Memory B cell (primary cell): ENCODE measurements around the gene CES3.

ENCODE experiments used
- ATAC-seq: fragments of 150-1000 bp; cut with Tn5 transposase; 2 replicates; pipeline ENCODE4 v1.10.0; 2021; ENCODE audit warnings: low read depth, mild to moderate bottlenecking, moderate library complexity
- DNase-seq, 2 donors: peaks; one replicate each; pipeline ENCODE4 v3.0.0; 2022; ENCODE audit warnings: low spot score in 2 of 2
- H3K27ac Mint-ChIP-seq: one replicate; pipeline ENCODE4 v1.8.0; 2022; ENCODE audit warnings: mild to moderate bottlenecking, moderate library complexity, mixed read lengths
- H3K27me3 Mint-ChIP-seq: one replicate; pipeline ENCODE4 v1.8.0; 2022; ENCODE audit warnings: mixed read lengths
- H3K36me3 Mint-ChIP-seq: one replicate; pipeline ENCODE4 v1.8.0; 2022; ENCODE audit warnings: mild to moderate bottlenecking, mixed read lengths
- H3K4me1 Mint-ChIP-seq: one replicate; pipeline ENCODE4 v1.8.0; 2022; ENCODE audit warnings: mixed read lengths
- H3K4me3 Mint-ChIP-seq: one replicate; pipeline ENCODE4 v1.8.0; 2022; ENCODE audit warnings: mild to moderate bottlenecking, moderate library complexity, mixed read lengths
- H3K9me3 Mint-ChIP-seq: one replicate; pipeline ENCODE4 v1.8.0; 2022; ENCODE audit warnings: mixed read lengths

The CES3 gene

DNA sequence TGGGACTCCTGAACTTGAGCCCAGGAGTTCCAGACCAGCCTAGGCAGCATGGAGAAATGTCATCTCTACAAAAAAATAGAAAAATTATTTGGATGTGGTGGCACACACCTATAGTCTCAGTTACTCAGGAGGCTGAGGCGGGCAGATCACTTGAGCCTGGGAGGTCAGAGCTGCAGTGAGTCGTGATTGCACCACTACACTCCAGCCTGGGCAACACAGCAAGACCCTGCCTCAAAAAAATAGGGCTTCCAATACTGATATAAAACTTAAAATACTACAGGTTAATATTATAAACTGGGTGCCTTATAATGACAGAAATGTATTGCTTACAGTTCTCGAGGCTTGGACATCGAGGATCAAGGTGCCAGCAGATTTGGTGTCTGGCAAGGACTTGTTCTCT lies 15.1 kb upstream of the CES3 start:
- Mint-ChIP-seq H3K9me3 (no peaks in the 10 kb centered on the region), H3K27ac (no peak overlapping the region), H3K27me3 (peaks cover 16% of the 10 kb centered on the region), H3K36me3 (peaks cover 9% of the 10 kb centered on the region), H3K4me3 (no peak overlapping the region), H3K4me1 (peaks cover 7% of the 10 kb centered on the region)
- ATAC-seq (no peak), DNase-seq (no peak)

DNA sequence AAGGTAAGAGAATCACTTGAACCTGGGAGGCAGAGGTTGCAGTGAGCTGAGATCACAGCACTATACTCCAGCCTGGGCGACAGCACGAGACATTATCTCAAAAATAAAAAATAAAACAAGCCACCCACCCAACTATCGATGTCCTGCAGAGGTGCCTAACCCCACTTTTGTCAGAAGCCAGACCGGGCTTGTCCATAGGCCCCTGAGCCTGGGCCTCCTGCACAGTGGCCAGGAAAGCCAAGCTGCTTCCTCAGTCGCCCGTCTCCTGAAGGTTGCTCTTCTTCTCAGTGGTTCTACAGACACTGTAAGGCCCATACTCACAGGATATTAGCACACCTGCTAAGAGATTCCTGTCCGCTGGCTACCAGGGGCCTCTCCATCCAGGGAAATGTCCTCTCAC lies 14.5 kb upstream of the CES3 start:
- DNase-seq (no peak), ATAC-seq (no peak)
- H3K36me3 Mint-ChIP-seq, result peaks cover 9% of the 10 kb centered on the region
- no peak overlapping the region for H3K27ac Mint-ChIP-seq
- no peak overlapping the region for H3K4me3 Mint-ChIP-seq
- peaks cover 7% of the 10 kb centered on the region for H3K4me1 Mint-ChIP-seq
- H3K27me3 Mint-ChIP-seq, result peaks cover 19% of the 10 kb centered on the region
- H3K9me3 Mint-ChIP-seq, result peaks cover 3% of the 10 kb centered on the region

- H3K9me3 Mint-ChIP-seq, result peaks cover 3% of the 10 kb centered on the region
- H3K36me3 Mint-ChIP-seq, result peaks cover 8% of the 10 kb centered on the region
- H3K27ac Mint-ChIP-seq, result no peak overlapping the region
- H3K4me1 Mint-ChIP-seq, result peaks cover 7% of the 10 kb centered on the region
- no peak for ATAC-seq
- peaks cover 22% of the 10 kb centered on the region for H3K27me3 Mint-ChIP-seq
- H3K4me3 Mint-ChIP-seq, result no peak overlapping the region
- DNase-seq, result no peak
Observed at GRCh38 chr16:66946974-66947301, 14.1 kb upstream of the CES3 start.

DNA sequence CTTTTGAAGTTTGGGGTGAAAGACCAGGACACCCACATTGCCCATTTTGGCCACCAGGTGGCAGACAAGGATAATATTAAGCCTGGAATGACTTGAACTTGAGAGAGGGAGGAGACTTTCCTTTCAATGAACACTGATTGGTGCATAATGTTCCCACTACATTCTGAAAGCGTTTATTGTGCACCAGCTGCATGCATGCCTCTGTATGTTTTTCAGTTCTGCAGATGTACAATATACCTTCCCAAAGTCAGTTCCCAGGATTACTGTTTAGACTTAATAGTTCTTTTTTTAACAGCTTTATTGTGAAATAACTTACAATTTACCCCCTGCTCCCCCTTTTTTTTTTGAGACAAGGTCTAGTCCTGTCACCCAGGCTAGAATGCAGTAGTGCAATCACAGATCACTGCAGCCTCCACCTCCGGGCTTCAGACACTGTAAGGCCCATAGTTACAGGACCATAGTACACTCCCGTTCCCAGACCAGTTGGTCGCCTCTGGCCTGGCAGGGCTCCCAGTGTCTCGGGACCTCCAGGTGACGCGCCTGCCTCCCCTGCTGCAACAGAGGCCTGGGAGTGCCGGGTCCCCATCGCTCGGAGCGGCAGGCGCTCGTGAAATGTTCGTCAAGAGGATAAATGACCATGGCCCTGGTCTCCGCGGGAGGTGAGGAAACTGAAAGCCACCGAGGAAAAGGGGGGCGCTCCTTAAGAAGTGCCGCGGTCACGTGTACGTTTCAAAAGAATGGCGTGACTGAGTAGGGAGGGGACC lies 13.6 kb upstream of the CES3 start:
- no peak overlapping the region for H3K27ac Mint-ChIP-seq
- peaks cover 3% of the 10 kb centered on the region for H3K9me3 Mint-ChIP-seq
- peak; percentile 77 to 86 for DNase-seq
- H3K4me3 Mint-ChIP-seq, result peak overlapping the region; percentile 88
- peaks cover 22% of the 10 kb centered on the region for H3K27me3 Mint-ChIP-seq
- ATAC-seq, result peak; percentile 89
- H3K36me3 Mint-ChIP-seq, result peaks cover 3% of the 10 kb centered on the region
- peaks cover 7% of the 10 kb centered on the region for H3K4me1 Mint-ChIP-seq

GRCh38 chr16:66948134-66948836 lies 12.8 kb upstream of the CES3 start:
- ATAC-seq, result no peak
- Mint-ChIP-seq H3K27ac (no peak overlapping the region), H3K27me3 (peaks cover 26% of the 10 kb centered on the region), H3K4me3 (peak overlapping the region; percentile 88), H3K36me3 (no peaks in the 10 kb centered on the region), H3K4me1 (peaks cover 7% of the 10 kb centered on the region), H3K9me3 (peaks cover 3% of the 10 kb centered on the region)
- DNase-seq, result no peak

GRCh38 chr16:66948837-66949225 lies 12.2 kb upstream of the CES3 start:
- Mint-ChIP-seq H3K36me3 (no peaks in the 10 kb centered on the region), H3K4me3 (no peak overlapping the region), H3K4me1 (peaks cover 7% of the 10 kb centered on the region), H3K27ac (no peak overlapping the region), H3K9me3 (peaks cover 3% of the 10 kb centered on the region), H3K27me3 (peaks cover 27% of the 10 kb centered on the region)
- no peak for ATAC-seq
- no peak for DNase-seq

- no peaks in the 10 kb centered on the region for H3K36me3 Mint-ChIP-seq
- H3K4me1 Mint-ChIP-seq, result peaks cover 7% of the 10 kb centered on the region
- H3K27me3 Mint-ChIP-seq, result peaks cover 29% of the 10 kb centered on the region
- peaks cover 3% of the 10 kb centered on the region for H3K9me3 Mint-ChIP-seq
- no peak for DNase-seq
- no peak for ATAC-seq
- H3K4me3 Mint-ChIP-seq, result no peak overlapping the region
- H3K27ac Mint-ChIP-seq, result no peak overlapping the region
Observed at GRCh38 chr16:66949472-66949871, 11.6 kb upstream of the CES3 start.

GRCh38 chr16:66950437-66950836 lies 10.6 kb upstream of the CES3 start:
- no peak overlapping the region for H3K27ac Mint-ChIP-seq
- H3K36me3 Mint-ChIP-seq, result no peaks in the 10 kb centered on the region
- H3K9me3 Mint-ChIP-seq, result peaks cover 3% of the 10 kb centered on the region
- peaks cover 7% of the 10 kb centered on the region for H3K4me1 Mint-ChIP-seq
- DNase-seq, result no peak
- ATAC-seq, result no peak
- no peak overlapping the region for H3K4me3 Mint-ChIP-seq
- peaks cover 29% of the 10 kb centered on the region for H3K27me3 Mint-ChIP-seq

GRCh38 chr16:66950971-66951790 lies 9.9 kb upstream of the CES3 start:
- H3K9me3 Mint-ChIP-seq, result peaks cover 3% of the 10 kb centered on the region
- H3K4me1 Mint-ChIP-seq, result peaks cover 7% of the 10 kb centered on the region
- H3K27ac Mint-ChIP-seq, result no peak overlapping the region
- DNase-seq (no peak), ATAC-seq (no peak)
- H3K27me3 Mint-ChIP-seq, result peaks cover 29% of the 10 kb centered on the region
- no peaks in the 10 kb centered on the region for H3K36me3 Mint-ChIP-seq
- no peak overlapping the region for H3K4me3 Mint-ChIP-seq

GRCh38 chr16:66952430-66953110 lies 8.5 kb upstream of the CES3 start:
- H3K27me3 Mint-ChIP-seq, result peaks cover 29% of the 10 kb centered on the region
- no peak overlapping the region for H3K4me3 Mint-ChIP-seq
- ATAC-seq, result no peak
- no peak overlapping the region for H3K27ac Mint-ChIP-seq
- no peak for DNase-seq
- peaks cover 3% of the 10 kb centered on the region for H3K9me3 Mint-ChIP-seq
- H3K4me1 Mint-ChIP-seq, result peaks cover 7% of the 10 kb centered on the region
- H3K36me3 Mint-ChIP-seq, result no peaks in the 10 kb centered on the region

- no peaks in the 10 kb centered on the region for H3K36me3 Mint-ChIP-seq
- DNase-seq, result no peak
- H3K27ac Mint-ChIP-seq, result no peak overlapping the region
- H3K27me3 Mint-ChIP-seq, result peaks cover 26% of the 10 kb centered on the region
- no peak overlapping the region for H3K4me3 Mint-ChIP-seq
- no peak for ATAC-seq
- peaks cover 1% of the 10 kb centered on the region for H3K4me1 Mint-ChIP-seq
- peaks cover 3% of the 10 kb centered on the region for H3K9me3 Mint-ChIP-seq
Observed at GRCh38 chr16:66953462-66954096, 7.5 kb upstream of the CES3 start.

- no peaks in the 10 kb centered on the region for H3K36me3 Mint-ChIP-seq
- H3K9me3 Mint-ChIP-seq, result peaks cover 3% of the 10 kb centered on the region
- DNase-seq (peak; percentile 60 to 67), ATAC-seq (peak; percentile 92)
- H3K4me1 Mint-ChIP-seq, result peaks cover 6% of the 10 kb centered on the region
- H3K4me3 Mint-ChIP-seq, result no peak overlapping the region
- no peak overlapping the region for H3K27ac Mint-ChIP-seq
- peaks cover 23% of the 10 kb centered on the region for H3K27me3 Mint-ChIP-seq
Observed at GRCh38 chr16:66954097-66954659, 6.9 kb upstream of the CES3 start.
